H1 (cell line): ENCODE data around the gene CUL4A. TPM values are rescaled to one million over a fixed set of nuclear protein-coding genes. Genes with fewer than 3 reads are reported as not detected.
A peak's percentile ranks its signal among the peaks of the same experiment; 100 is the strongest.

ENCODE experiments used
- ASH2L ChIP-seq: fragments of 200-600, 300-600 bp; sonication (generic); IDR thresholded peaks from one replicate; pipeline ENCODE4 v1.7.1; 2017; ENCODE audit warnings: low read length
- BACH1 ChIP-seq: IDR thresholded peaks from 2 replicates; pipeline ENCODE4 v1.6.1; 2012; ENCODE audit warnings: low read length, improper control_type of control experiment
- BCL11A ChIP-seq, 2 experiments: IDR thresholded peaks; one replicate each; pipeline ENCODE4 v1.6.1; 2011; ENCODE audit warnings: low read depth in 2 of 2, low read length in 2 of 2, mild to moderate bottlenecking in 2 of 2
- CBX8 ChIP-seq: fragments of 300-800, 300-1000 bp; sonication (generic); IDR thresholded peaks from 2 replicates; pipeline ENCODE4 v1.7.1; 2016; ENCODE audit warnings: low read depth, low read length, borderline replicate concordance
- CEBPB ChIP-seq: IDR thresholded peaks from 2 replicates; pipeline ENCODE4 v1.6.1; 2012; ENCODE audit warnings: low read depth, low read length
- CHD2 ChIP-seq: IDR thresholded peaks from 2 replicates; pipeline ENCODE4 v1.6.1; 2012; ENCODE audit warnings: low read length, improper control_type of control experiment
- EZH2 ChIP-seq: fragments of 200-600 bp; sonication (generic); IDR thresholded peaks from 2 replicates; pipeline ENCODE4 v1.7.1; 2012; ENCODE audit warnings: low read depth, mild to moderate bottlenecking, moderate library complexity, low read length, inconsistent platforms; ENCODE audit not compliant: severe bottlenecking
- GABPA ChIP-seq: IDR thresholded peaks from 2 replicates; pipeline ENCODE4 v1.6.1; 2011; ENCODE audit warnings: mild to moderate bottlenecking, low read length, moderate library complexity, borderline replicate concordance; ENCODE audit not compliant: insufficient read depth
- JUN ChIP-seq: IDR thresholded peaks from 2 replicates; pipeline ENCODE4 v1.6.1; 2011; ENCODE audit warnings: low read depth, mild to moderate bottlenecking, improper control_type of control experiment, low read length
- KDM1A ChIP-seq: fragments of 200-600, 300-600 bp; sonication (generic); IDR thresholded peaks from 2 replicates; pipeline ENCODE4 v1.7.1; 2016; ENCODE audit warnings: mild to moderate bottlenecking, low read length, borderline replicate concordance
- KDM5A ChIP-seq: fragments of 200-600 bp; IDR thresholded peaks from 2 replicates; pipeline ENCODE4 v1.7.1; 2012; ENCODE audit warnings: mild to moderate bottlenecking, low read length, inconsistent platforms, mixed read lengths
- NRF1 ChIP-seq: IDR thresholded peaks from 2 replicates; pipeline ENCODE4 v1.6.1; 2011; ENCODE audit warnings: mild to moderate bottlenecking, low read depth, low read length, improper control_type of control experiment
- PHF8 ChIP-seq: fragments of 200-600 bp; sonication (generic); conservative IDR thresholded peaks from 2 replicates; pipeline ENCODE4 v1.7.1; 2012; ENCODE audit warnings: low read depth, mild to moderate bottlenecking, inconsistent platforms, low read length, moderate library complexity
- POLR2AphosphoS5 ChIP-seq: IDR thresholded peaks from 2 replicates; pipeline ENCODE4 v1.6.1; 2011; ENCODE audit warnings: low read depth, low read length
- RBBP5 ChIP-seq: IDR thresholded peaks from 2 replicates; pipeline ENCODE4 v1.7.1; 2012; ENCODE audit warnings: low read depth, mild to moderate bottlenecking, inconsistent platforms, low read length, moderate library complexity, borderline replicate concordance
- RFX5 ChIP-seq: IDR thresholded peaks from 2 replicates; pipeline ENCODE4 v1.6.1; 2011; ENCODE audit warnings: low read depth, low read length, improper control_type of control experiment, borderline replicate concordance
- SIX5 ChIP-seq: IDR thresholded peaks from 2 replicates; pipeline ENCODE4 v1.6.1; 2011; ENCODE audit warnings: mild to moderate bottlenecking, low read depth, low read length
- TAF1 ChIP-seq: IDR thresholded peaks from 2 replicates; pipeline ENCODE4 v1.6.1; 2011; ENCODE audit warnings: mild to moderate bottlenecking, low read depth, low read length
- TAF7 ChIP-seq: optimal IDR thresholded peaks from 2 replicates; pipeline ENCODE3; 2011; ENCODE audit warnings: low read depth, mild to moderate bottlenecking, inconsistent platforms, low read length, moderate library complexity, borderline replicate concordance
- TBP ChIP-seq: IDR thresholded peaks from 2 replicates; pipeline ENCODE4 v1.6.1; 2011; ENCODE audit warnings: low read depth, low read length, improper control_type of control experiment
- YY1 ChIP-seq: IDR thresholded peaks from 2 replicates; pipeline ENCODE4 v1.6.1; 2011; ENCODE audit warnings: low read depth, mild to moderate bottlenecking, low read length
- polyA plus RNA-seq, 7 experiments: library from polyadenylated mRNA; depleted of rRNA in 3 of 7; stranded (reverse) in 5 of 7; unstranded in 2 of 7; fragments of >200 nt in 5 of 7; fragments of 200-250 nt in 2 of 7; gene quantifications; 1 replicate in 5 of 7; 2 replicates in 1 of 7; 4 replicates in 1 of 7; pipeline versions ENCODE4 v1.2.1 to v1.2.3, GENCODE V29; 2011 to 2013; ENCODE audit warnings: missing spikeins in 2 of 7, mixed read lengths in 2 of 7
- total RNA-seq: library from RNA; stranded (reverse); fragmentation: NEBNext Ultra II Directional; extraction: Animal tissue kit (Norgen Biotek cat#: 25700); gene quantifications from 2 replicates; pipeline ENCODE4 v1.2.1, GENCODE V29; 2021

The CUL4A gene
- total and polyA plus RNA-seq, 2 of the 8 experiments (the other 6 are each of a cell fraction or from before 2014, with no cell fraction given): 54.7 to 101 TPM

GRCh38 chr13:113208421-113209335 lies 735 bp upstream of the CUL4A start, which contains the start of gene PCID2 (continued):
- TF ChIP-seq KDM1A (peak; percentile 47; the same call in 1 of the 2 replicates), PHF8 (peak; percentile 96), BCL11A (IDR thresholded peaks at IDR 0.05; ENCODE audit: low read depth in 2 of 2, low read length in 2 of 2) (no peak), CEBPB (no peak), RBBP5 (peak; percentile 94), KDM5A (peak; percentile 90), SIX5 (peak; percentile 46; the same call in 1 of the 2 replicates), CBX8 (no peak), NRF1 (no peak), GABPA (peak; percentile 98), RFX5 (no peak), EZH2 (no peak), BACH1 (0 out of 2 replicates have a peak, but pooled peaks have one; percentile 20), TAF7 (peak; percentile 91), CHD2 (no peak; the same call in 1 of the 2 replicates), YY1 (peak; percentile 64; the same call in 1 of the 2 replicates), ASH2L (peak; percentile 98), JUN (0 out of 2 replicates have a peak, but pooled peaks have one; percentile 16), TAF1 (peak; percentile 98), POLR2AphosphoS5 (peak; percentile 97), TBP (peak; percentile 92)
